LNCAP (cell line): ENCODE results near the gene RNF180.
A peak's percentile ranks its signal among the peaks of the same experiment; 100 is the strongest.

Source experiments
- TF ChIP-seq, protein P1 (sequence below): fragments of 450-650 bp; IDR thresholded peaks from 2 replicates; pipeline ENCODE4 v1.5.1; 2017; ENCODE audit warnings: mild to moderate bottlenecking

The RNF180 gene

DNA sequence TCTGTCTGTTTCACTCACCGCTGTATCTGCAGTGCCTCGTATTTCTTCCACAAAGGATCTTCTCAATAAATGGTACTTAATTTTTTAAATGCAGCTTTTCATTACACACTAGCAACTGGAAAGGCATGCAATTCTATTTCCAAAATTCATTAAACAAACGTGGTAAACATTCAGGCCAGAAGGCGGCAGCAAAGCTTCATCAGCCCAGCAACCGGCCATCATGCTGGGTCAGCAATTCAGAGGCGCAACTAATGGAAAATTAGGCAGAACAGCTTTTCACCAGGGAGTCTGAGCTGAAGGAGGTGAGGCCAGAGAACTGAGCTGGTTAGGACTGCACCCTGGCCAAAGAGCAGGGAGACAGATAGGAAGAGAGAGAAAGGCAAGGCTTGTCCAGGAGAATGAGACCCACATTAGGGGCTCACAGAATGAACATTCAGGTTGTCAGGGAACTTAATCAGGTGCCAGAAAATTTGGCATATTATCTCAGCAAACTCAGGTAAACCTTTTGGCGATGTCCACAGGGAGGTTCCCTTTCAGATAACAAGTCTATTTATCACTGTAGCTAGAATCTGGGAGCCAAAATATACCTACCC, 17.7 kb upstream of the RNF180 start:
- TF ChIP-seq, protein P1, sequence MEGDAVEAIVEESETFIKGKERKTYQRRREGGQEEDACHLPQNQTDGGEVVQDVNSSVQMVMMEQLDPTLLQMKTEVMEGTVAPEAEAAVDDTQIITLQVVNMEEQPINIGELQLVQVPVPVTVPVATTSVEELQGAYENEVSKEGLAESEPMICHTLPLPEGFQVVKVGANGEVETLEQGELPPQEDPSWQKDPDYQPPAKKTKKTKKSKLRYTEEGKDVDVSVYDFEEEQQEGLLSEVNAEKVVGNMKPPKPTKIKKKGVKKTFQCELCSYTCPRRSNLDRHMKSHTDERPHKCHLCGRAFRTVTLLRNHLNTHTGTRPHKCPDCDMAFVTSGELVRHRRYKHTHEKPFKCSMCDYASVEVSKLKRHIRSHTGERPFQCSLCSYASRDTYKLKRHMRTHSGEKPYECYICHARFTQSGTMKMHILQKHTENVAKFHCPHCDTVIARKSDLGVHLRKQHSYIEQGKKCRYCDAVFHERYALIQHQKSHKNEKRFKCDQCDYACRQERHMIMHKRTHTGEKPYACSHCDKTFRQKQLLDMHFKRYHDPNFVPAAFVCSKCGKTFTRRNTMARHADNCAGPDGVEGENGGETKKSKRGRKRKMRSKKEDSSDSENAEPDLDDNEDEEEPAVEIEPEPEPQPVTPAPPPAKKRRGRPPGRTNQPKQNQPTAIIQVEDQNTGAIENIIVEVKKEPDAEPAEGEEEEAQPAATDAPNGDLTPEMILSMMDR, result peak; percentile 78

DNA sequence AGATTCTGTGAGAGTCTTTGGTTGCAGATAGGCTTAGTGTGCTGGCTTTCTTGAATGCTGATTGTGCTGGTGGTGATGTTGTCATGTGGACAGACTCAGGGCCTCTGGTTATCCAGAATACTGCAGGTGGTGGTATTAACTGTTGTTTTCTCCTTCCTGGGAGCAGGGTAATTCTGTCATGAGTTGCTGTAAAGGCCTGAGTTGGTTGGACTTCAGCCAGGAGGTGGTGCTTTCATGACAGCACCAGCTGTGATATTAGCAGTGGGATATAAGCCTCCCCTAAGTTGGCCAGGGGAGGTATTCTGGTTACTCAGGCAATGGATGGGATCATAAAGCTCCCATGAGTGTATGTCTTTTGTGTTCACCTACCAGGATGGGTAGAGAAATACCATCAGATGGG, 16.4 kb upstream of the RNF180 start:
- TF ChIP-seq, protein P1, result no peak

DNA sequence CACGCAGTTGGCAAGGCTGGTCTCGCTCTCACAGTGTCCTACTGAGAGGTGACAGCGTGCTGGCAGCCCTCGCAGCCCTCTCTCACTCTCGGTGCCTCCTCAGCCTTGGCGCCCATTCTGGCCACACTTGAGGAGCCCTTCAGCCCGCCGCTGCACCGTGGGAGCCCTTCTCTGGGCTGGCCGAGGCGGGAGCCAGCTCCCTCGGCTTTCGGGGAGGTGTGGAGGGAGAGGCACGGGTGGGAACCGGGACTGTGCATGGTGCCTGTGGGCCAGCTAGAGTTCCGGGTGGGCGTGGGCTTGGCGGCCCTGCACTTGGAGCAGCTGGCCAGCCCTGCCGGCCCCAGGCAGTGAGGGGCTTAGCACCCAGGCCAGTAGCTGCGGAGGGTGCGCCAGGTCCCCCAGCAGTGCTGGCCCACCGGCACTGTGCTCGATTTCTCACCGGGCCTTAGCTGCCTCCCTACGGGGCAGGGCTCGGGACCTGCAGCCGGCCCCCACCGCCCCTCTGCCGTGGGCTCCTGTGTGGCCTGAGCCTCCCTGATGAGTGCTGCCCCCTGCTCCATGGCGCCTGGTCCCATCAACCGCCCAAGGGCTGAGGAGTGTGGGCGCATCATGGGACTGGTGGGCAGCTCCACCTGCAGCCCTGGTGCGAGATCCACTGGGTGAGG, 15.7 kb upstream of the RNF180 start:
- TF ChIP-seq, protein P1, result no peak

DNA sequence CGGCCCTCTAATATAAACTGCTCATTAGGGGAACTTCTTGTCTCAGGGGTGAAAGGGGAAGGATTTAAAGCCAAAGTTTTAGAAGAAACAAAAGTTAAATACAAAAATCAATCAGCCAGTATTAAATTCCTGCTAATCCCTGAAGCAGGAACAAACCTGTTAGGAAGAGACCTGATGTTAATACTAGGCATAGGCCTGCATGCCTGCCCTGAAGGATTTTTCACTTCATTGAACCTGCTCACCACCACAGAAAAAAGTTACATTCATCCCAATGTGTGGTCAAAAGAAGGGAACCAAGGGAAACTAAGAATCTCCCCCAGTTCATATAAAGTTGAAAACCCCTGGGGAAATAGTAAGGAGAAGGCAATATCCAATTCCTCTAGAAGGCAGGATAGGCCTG, 9.4 kb upstream of the RNF180 start:
- TF ChIP-seq, protein P1, result no peak

DNA sequence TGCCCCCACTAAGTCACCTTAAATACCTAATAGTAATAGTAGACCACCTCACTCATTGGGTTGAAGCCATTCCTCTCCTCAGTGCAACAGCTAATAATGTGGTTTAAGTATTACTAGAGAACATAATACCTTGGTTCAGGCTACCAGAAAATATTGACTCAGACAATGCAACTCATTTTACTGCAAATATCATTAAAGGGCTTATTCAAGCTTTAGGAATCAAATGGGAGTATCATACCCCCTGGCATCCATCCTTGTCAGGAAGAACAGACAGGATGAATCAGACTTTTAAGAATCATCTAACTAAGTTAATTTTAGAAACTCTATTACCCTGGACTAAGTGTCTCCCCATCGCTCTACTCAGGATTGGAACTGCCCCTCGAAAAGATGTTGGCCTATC, 6.8 kb upstream of the RNF180 start:
- TF ChIP-seq, protein P1, result no peak

DNA sequence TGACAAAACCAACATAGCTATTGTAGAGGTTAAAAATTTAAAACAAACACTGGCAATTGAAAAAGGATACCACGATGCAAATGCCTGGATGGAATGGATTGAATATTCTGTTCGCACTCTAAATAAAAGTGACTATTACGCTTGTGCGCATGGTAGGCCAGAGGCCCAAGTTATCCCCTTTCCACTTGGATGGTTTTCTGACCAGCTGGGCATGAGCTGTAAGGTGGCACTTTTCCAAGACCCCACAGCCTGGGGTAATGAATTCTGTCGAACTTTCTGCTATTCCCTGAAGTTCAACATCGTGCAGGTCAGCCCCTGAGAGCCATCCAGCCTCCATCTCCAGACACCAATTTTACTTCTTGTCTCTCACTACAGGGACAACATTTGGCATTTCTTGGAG, 5.4 kb upstream of the RNF180 start:
- TF ChIP-seq, protein P1, result no peak

DNA sequence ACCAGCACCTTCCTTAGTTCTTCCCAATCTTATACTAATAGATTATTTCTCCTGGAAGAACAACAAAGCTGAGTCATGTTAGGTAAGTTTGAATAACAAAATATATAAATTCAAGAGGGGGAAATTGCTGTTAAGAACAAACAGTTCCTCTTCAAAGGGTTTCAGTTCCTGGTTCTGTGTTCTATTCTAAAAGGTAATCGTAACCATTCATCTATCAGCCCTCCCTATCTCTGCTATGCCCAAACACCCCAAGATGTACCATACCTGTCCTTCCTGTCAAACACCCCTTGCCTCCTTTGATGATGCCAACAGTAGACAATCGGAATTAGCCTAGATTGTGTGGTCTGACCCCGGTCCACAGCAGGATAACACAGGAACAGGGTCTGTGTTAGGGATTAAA, 4.2 kb upstream of the RNF180 start:
- TF ChIP-seq, protein P1, result no peak
